Measurements from ENCODE around the gene NUP155.
"Not testable (repeated sequence)": the region's sequence is repeated elsewhere in the genome, so short reads cannot be mapped to it uniquely, and the experiment has no call there.

The NUP155 gene

DNA sequence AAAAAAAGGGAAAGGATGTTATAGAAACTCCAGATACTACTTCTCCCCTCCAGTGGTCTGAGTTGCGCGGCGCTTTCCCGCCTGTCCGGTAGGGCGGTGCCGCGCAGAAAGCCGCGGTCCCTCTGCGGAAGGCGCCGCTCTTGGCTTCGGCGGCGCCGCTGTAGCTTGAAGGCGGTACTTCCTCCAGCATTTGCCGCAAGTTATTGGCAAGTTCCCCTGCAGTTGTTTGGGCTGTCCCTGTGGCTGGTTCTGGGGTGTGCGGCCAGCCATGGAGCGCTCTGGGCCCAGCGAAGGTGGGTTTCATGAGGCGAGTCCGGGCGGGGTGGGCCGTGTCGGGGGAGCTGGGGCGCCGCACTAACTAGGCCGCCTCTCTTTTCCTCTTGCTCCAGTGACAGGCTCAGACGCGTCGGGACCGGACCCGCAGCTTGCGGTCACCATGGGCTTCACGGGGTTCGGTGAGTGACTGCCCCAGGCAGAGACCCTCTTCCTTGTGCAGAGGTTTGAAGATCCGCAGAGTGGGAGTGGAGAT, 8.3 kb upstream of the NUP155 start, which contains the start of gene WDR70:
Gene WDR70 (plus strand): TSS at position 219 of the 529 bp plus-strand sequence. CDS start 50 bp downstream, at position 269.
- peak within 1 kb of the TSS; percentile 76 for H3K4me3 ChIP-seq (ENCODE audit: low read depth, low read length)
- TF ChIP-seq, protein P1, sequence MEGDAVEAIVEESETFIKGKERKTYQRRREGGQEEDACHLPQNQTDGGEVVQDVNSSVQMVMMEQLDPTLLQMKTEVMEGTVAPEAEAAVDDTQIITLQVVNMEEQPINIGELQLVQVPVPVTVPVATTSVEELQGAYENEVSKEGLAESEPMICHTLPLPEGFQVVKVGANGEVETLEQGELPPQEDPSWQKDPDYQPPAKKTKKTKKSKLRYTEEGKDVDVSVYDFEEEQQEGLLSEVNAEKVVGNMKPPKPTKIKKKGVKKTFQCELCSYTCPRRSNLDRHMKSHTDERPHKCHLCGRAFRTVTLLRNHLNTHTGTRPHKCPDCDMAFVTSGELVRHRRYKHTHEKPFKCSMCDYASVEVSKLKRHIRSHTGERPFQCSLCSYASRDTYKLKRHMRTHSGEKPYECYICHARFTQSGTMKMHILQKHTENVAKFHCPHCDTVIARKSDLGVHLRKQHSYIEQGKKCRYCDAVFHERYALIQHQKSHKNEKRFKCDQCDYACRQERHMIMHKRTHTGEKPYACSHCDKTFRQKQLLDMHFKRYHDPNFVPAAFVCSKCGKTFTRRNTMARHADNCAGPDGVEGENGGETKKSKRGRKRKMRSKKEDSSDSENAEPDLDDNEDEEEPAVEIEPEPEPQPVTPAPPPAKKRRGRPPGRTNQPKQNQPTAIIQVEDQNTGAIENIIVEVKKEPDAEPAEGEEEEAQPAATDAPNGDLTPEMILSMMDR (IDR thresholded peaks at IDR 0.05; ENCODE audit: low read depth, low read length) = peak; percentile 60

DNA sequence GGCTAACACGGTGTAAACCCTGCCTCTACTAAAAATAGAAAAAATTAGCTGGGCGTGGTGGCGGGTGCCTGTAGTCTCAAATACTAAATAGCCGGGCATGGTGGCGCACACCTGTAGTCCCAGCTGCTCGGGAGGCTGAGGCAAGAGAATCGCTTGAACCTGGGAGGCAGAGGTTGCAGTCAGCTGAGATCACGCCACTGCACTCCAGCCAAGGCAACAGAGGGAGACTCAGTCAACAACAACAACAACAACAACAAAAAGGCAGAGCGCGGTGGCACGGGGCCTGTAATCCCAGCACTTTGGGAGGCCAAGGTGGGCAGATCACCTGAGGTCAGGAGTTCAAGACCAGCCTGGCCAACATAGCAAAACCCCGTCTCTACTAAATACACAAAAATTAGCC, 7.2 kb upstream of the NUP155 start:
- H3K4me3 ChIP-seq (ENCODE audit: low read depth, low read length) = not testable (repeated sequence)

DNA sequence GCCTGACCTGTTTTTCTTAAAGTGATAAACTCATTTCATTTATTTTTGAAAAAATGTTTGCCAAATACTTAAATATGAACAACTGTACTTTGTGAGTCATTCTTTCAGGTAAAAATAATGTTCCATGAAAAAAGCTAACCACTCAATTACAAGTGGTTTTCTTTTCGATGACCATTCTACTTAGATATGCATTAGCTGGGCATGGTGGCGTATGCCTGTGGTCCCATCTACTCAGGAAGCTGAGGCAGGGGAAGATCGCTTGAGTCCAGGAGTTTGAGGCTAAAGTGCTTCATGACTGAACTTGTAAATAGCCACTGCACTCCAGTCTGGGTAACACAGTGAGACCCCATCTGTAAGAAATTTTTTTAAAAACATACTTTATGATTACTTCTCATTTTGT, 4.2 kb upstream of the NUP155 start:
- H3K4me3 ChIP-seq (ENCODE audit: low read depth, low read length) = no peak overlapping the region
- TF ChIP-seq, protein P1 (IDR thresholded peaks at IDR 0.05; ENCODE audit: low read depth, low read length) = no peak

DNA sequence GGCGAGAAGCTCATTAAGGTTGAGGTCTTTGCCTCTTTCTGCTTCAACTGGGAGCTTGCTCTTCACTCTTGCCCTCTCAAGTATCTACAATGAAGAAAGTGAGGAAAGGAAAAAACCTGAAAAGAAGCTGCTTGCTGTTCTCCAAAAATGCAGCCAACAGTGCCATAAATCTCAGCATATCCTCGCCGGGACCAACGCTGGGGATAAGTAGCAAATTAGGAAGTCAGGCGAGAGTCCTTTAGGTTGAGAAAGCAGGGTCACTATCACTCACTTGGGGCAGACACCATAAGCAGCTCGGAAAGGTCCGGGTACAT, 399 bp downstream of the NUP155 start:
- TF ChIP-seq, protein P1 (IDR thresholded peaks at IDR 0.05; ENCODE audit: low read depth, low read length) = no peak

DNA sequence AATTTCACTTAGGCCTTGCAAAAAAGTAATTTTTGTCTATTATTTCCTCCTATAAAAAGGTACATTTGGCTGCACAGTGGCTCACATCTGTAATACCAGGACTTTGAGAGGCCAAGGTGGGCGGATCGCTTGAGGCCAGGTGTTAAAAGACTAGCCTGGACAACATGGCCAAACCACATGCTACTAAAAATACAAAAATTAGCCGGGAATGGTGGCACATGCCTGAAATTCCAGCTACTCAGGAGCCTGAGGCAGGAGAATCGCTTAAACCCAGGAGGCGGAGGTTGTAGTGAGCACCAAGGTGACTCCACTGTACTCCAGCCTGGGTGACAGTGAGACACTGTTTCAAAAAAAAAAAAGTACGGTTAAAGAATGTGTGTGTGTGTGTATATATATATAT, 15.7 kb downstream of the NUP155 start:
- H3K4me3 ChIP-seq (ENCODE audit: low read depth, low read length) = no peak overlapping the region
- TF ChIP-seq, protein P1 (IDR thresholded peaks at IDR 0.05; ENCODE audit: low read depth, low read length) = no peak

More for the DNA sequence above, 399 bp downstream of the NUP155 start:
- H3K4me3 ChIP-seq (ENCODE audit: low read depth, low read length) = peak overlapping the region; percentile 80

DNA sequence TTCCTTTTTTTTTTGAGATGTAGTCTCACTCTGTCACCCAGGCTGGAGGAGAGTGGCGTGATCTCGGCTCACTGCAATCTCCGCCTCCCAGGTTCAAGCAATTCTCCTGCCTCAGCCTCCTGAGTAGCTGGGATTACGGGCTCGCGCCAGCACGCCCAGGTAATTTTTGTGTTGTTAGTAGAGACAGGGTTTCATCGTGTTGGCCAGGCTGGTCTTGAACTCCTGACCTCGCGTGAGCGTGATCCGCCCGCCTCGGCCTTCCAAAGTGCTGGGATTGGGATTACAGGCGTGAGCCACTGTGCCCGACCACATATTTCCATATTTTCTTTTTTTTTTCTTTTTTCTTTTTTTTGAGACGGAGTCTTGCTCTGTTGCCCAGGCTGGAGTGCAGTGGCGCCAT, 28.2 kb downstream of the NUP155 start:
- not testable (repeated sequence) for H3K4me3 ChIP-seq (ENCODE audit: low read depth, low read length)

DNA sequence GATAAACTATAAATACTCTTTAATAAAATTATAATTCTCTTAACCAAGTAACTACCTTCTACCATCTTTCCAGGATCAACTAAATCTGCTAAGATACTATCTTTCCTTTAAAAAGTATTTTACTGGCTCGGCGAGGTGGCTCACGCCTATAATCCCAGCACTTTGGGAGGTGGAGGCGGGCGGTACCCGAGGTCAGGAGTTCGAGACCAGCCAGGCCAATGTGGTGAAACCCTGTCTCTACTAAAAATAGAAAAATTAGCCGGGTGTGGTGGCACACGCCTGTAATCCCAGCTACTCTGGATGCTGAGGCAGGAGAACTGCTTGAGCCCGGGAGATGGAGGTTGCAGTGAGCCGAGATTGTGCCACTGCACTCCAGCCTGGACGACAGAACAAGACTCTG, 36.2 kb downstream of the NUP155 start:
- not testable (repeated sequence) for H3K4me3 ChIP-seq (ENCODE audit: low read depth, low read length)

DNA sequence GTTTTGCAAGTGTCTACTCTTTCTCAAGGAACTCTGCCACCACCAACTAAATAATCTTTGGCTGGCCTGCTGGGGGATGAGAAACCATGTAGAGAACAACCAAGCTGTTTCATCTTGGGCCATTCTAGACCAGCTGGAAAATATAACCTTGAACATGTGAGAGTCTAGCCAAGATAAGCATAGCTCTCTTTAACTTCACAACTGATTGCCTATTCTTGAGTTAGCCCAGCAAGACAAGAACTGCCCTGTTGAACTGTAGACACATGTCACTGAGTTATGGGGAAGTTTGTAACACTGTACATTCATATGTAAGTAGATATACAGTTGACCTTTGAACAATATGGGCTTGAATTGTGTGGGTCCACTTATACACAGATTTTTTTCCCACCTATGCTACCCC, 44.4 kb downstream of the NUP155 start:
- H3K4me3 ChIP-seq (ENCODE audit: low read depth, low read length) = no peak overlapping the region
- TF ChIP-seq, protein P1 (IDR thresholded peaks at IDR 0.05; ENCODE audit: low read depth, low read length) = no peak

DNA sequence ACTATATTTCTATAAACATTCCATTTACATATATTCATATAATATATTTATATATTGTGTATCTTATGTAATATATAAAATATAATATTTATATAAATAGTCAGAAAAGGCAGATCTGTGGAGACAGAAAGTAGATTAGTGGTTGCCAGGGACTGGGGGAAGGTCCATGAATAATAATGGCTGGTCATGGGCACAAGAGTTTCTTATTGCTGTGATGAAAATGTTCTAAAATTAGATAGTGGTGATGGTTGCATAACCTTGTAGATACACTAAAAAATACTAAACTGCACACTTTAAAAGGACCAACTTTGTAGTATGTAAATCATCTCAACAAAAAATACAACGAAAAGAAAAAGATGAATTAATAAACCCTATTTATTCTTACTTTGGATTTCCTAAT, 47.3 kb downstream of the NUP155 start:
- TF ChIP-seq, protein P1 (IDR thresholded peaks at IDR 0.05; ENCODE audit: low read depth, low read length) = no peak
- H3K4me3 ChIP-seq (ENCODE audit: low read depth, low read length) = no peak overlapping the region
